Colonic mucosa (tissue), 4 donors: ENCODE measurements around the gene EFNA2. TPM values are rescaled to one million over a fixed set of nuclear protein-coding genes. Genes with fewer than 3 reads are reported as not detected.

Source experiments
- DNase-seq: peaks from one replicate; pipeline ENCODE4 v3.0.0-alpha.2; 2020
- H3K27ac ChIP-seq: fragments of 200-600 bp; one replicate; pipeline ENCODE4 v1.8.0; 2021
- H3K27me3 ChIP-seq: fragments of 200-600 bp; one replicate; pipeline ENCODE4 v1.8.0; 2021
- H3K36me3 ChIP-seq: fragments of 200-600 bp; one replicate; pipeline ENCODE4 v1.8.0; 2021
- H3K4me1 ChIP-seq: fragments of 200-600 bp; one replicate; pipeline ENCODE4 v1.8.0; 2021; ENCODE audit warnings: mild to moderate bottlenecking
- H3K4me3 ChIP-seq: fragments of 200-600 bp; one replicate; pipeline ENCODE4 v1.8.0; 2021
- H3K9ac ChIP-seq, 2 donors: one replicate each; pipeline ENCODE4 v1.7.0; 2013; ENCODE audit warnings: control low read depth in 2 of 2, low read depth in 2 of 2, low read length in 2 of 2
- H3K9me3 ChIP-seq: fragments of 200-600 bp; one replicate; pipeline ENCODE4 v1.8.0; 2021
- intact Hi-C: fragments of 100-400 bp; cut with DNase I; formaldehyde crosslinking; loops from one replicate; pipeline ENCODE4 v1.14.1; 2022
- total RNA-seq, 2 donors: library from RNA; stranded (reverse); fragmentation: NEBNext Ultra II Directional in 1 of 2; extraction: Animal tissue kit (Norgen Biotek cat#: 25700) in 1 of 2; gene quantifications; one replicate each; pipeline ENCODE4 v1.2.1, GENCODE V29; 2021
- TF ChIP-seq, protein P1 (sequence below): fragments of 200-600 bp; IDR thresholded peaks from one replicate; pipeline ENCODE4 v1.8.0; 2022; ENCODE audit warnings: antibody characterized with exemption, mild to moderate bottlenecking
- donor health status: healthy.
- donor health status: DM: no; HTN: no; CAD: no.
- donor health status: DM: no; HTN: no; CAD: no.

EFNA2 gene
- total RNA-seq = 10 to 100 TPM; 72.8 to 86.1 TPM

DNA sequence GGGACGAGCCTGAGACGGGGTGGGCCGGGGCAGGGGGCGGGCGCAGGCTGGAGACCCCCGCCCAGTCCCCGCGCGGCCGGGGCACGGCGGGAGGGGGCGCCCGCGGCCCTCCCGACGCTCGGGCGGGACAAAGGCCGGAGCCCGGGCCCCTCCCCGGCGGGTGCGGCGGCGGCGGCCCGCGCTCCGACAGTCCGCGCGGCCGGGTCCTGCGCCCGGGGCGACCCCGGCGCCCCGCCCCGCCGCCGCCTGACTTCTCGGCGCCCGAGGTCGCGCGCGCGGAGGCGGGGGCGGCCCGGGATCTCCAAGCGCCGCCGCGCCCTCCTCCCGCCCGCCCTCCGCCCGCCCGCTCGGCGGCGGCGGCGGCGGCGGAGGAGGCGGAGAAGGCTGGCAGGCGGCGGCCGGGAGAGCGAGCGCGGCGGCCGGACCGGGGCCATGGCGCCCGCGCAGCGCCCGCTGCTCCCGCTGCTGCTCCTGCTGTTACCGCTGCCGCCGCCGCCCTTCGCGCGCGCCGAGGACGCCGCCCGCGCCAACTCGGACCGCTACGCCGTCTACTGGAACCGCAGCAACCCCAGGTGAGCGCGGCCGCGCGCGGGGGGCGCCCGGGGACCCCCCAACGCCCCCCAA, at the start of gene EFNA2:
Gene EFNA2 (plus strand): TSS at position 137 of the 624 bp plus-strand sequence. CDS start 296 bp downstream, at position 433.
- no peaks in the 10 kb centered on the region for H3K9me3 ChIP-seq
- peak within 1 kb of the TSS; percentile 91 for H3K27ac ChIP-seq
- H3K36me3 ChIP-seq = no peaks in the 10 kb centered on the region
- H3K9ac ChIP-seq = peak within 1 kb of the TSS; percentile 73 to 89
- peaks cover 17% of the 10 kb centered on the region for H3K27me3 ChIP-seq
- no peak for DNase-seq
- intact Hi-C loops = loop anchor here (10.0 kb wide), 1 partner anchor 229 kb away; the partner anchor contains the start of gene ADAMTSL5
- peaks cover 8% of the 10 kb centered on the region for H3K4me1 ChIP-seq
- H3K4me3 ChIP-seq = peak within 1 kb of the TSS; percentile 53
- TF ChIP-seq, protein P1, sequence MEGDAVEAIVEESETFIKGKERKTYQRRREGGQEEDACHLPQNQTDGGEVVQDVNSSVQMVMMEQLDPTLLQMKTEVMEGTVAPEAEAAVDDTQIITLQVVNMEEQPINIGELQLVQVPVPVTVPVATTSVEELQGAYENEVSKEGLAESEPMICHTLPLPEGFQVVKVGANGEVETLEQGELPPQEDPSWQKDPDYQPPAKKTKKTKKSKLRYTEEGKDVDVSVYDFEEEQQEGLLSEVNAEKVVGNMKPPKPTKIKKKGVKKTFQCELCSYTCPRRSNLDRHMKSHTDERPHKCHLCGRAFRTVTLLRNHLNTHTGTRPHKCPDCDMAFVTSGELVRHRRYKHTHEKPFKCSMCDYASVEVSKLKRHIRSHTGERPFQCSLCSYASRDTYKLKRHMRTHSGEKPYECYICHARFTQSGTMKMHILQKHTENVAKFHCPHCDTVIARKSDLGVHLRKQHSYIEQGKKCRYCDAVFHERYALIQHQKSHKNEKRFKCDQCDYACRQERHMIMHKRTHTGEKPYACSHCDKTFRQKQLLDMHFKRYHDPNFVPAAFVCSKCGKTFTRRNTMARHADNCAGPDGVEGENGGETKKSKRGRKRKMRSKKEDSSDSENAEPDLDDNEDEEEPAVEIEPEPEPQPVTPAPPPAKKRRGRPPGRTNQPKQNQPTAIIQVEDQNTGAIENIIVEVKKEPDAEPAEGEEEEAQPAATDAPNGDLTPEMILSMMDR = no peak

DNA sequence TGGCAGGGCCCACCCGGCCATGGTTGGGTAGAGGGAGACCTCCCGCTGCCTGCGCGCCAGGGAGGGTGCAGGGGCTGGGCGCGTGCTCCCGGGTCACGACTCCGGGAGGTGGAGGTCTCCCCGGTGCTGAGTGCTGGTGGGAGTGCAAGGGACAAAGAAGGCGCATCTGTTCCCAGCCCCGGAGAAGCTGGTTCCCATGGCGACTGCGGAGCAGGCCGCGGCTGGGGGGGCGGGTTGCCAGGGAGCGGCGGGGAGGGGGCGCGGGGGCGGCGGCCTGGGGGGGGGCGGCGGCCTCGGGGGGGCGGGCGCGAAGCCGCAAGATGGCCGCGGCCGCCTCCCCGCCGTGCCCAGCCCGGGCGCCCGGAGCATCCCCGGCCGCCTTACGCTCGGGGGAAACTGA, 49.1 kb upstream of the EFNA2 start:
- Histone ChIP-seq H3K36me3 (no peaks in the 10 kb centered on the region), H3K4me1 (peaks cover 24% of the 10 kb centered on the region), H3K27me3 (peaks cover 37% of the 10 kb centered on the region), H3K9ac (no peak overlapping the region), H3K27ac (no peak overlapping the region), H3K4me3 (peak overlapping the region; percentile 35), H3K9me3 (no peaks in the 10 kb centered on the region)
- TF ChIP-seq, protein P1 = no peak
- no peak for DNase-seq
- intact Hi-C loops = no loop called here

DNA sequence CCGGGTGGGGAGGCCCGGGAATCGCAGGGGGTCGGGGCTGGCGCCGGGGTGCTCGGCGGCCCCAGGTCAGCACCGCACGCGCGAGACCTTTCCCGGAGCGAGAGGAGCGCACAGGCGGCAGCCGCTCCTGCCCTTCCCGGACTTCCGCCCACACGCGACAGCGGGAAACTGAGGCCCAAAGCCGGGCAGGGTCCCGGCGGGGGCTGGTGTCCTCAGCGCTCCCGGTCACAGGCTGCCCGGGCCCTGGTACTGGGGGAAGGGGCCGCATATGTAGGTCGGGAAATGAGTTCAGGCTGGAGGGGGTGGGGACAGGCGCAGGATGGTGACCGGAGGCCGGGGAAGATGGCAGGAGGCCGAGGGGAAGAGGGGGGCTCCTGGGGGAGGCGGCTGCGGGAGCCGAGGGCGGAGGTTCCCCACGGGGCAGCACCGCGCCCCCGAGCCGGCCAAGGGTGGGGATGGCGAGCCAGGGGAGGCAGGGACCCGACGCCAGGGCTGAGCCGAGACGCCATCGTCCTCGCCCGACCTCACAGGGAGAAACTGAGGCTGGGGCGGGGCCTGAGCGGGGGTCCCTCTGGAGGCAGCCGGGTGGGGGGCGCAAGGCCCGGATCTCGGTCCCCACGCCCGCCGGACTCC, 48.5 kb upstream of the EFNA2 start:
- peak overlapping the region; percentile 19 to 63 for H3K9ac ChIP-seq
- intact Hi-C loops = no loop called here
- H3K36me3 ChIP-seq = no peaks in the 10 kb centered on the region
- no peaks in the 10 kb centered on the region for H3K9me3 ChIP-seq
- DNase-seq = peak; percentile 34
- peak overlapping the region; percentile 35 for H3K4me3 ChIP-seq
- H3K27me3 ChIP-seq = peaks cover 37% of the 10 kb centered on the region
- H3K27ac ChIP-seq = no peak overlapping the region
- H3K4me1 ChIP-seq = peaks cover 24% of the 10 kb centered on the region
- TF ChIP-seq, protein P1 = no peak

DNA sequence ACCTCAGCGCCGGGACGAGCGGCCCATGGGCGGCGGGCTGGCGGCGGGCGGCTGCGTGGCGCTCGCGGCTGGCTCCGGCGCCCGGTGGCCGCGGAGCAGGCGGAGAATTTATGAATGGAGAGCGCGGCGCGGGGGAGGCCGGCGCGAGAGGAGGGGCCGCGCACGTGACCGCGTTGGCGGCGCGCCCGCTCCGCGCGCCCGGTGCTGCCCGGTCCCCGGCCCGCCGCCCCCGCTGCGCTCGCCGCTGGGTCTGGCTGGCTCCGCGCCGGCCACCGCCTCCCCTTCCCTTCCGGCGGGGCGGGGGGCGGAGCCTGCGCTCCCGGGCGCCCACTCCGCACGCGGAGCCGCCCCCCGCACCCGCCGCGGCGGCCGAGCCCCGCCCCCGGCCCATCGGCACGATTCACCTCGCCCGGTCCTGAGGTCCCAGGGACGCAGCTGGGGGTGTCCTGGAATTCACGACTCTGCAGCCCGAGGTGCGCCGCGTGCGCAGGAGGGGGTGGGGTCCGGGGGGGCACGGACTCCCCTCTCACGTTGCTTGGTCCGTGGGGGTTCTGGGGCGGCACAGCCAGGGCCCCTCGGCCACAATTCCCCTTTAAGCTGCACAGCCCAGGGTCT, 47.8 kb upstream of the EFNA2 start, which contains the start of gene CBARP:
Gene CBARP (minus strand): TSS at position 252 of the 615 bp plus-strand sequence. CDS start 1,905 bp downstream, outside the sequence.
- no peaks in the 10 kb centered on the region for H3K9me3 ChIP-seq
- H3K27me3 ChIP-seq = peaks cover 37% of the 10 kb centered on the region
- peak within 1 kb of the TSS; percentile 19 to 63 for H3K9ac ChIP-seq
- H3K4me3 ChIP-seq = peak within 1 kb of the TSS; percentile 35
- H3K4me1 ChIP-seq = peaks cover 21% of the 10 kb centered on the region
- H3K27ac ChIP-seq = no peak within 1 kb of the TSS
- intact Hi-C loops = no loop called here
- DNase-seq = no peak
- H3K36me3 ChIP-seq = no peaks in the 10 kb centered on the region
- TF ChIP-seq, protein P1 = no peak

DNA sequence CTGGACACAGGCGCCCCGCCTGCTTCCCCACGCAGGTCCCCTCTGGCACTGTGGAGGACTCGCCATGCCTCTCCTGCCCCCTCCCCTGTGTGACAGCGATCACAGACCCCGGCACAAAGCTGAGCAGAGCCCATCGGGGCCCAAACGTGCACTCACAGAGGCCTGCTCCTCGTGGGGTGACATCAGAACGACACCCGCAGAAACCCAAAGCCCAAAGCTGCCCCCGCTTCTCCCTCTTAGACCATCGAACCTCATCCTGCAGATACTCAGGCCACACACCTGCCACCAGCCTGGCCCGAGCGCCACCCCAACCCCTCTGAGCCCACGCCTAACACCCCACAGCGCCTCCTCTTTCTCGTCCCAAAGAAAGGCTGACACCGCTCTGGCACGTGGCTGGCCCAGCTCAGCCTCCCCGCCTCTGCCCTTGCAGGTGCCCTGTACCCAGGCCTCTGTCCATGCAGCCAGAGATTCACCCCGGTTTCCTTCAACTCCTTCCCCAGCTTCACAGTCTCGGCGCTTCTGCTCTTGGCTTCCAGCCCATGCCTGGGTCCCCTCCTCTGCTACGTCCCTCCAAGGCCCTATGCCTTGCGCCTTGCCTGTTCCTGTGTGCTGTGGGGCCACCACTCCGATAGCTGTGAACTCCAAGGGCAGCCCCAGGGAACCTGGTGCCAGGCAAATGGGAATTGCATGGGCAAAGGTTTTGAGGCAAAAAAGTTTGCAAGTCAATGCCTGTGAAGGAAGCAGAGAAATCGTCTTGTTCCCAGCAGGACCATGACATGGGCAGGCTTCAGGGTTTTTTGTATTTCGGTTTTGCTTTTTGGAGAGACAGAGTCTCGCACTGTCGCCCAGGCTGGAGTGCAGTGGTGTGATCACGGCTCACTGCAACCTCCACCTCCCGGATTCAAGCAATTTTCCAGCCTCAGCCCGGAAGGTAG, 47.0 kb upstream of the EFNA2 start:
- DNase-seq = no peak
- Histone ChIP-seq H3K4me3 (no peak overlapping the region), H3K9ac (peak overlapping the region; percentile 19 to 24), H3K27me3 (peaks cover 36% of the 10 kb centered on the region), H3K27ac (no peak overlapping the region), H3K36me3 (no peaks in the 10 kb centered on the region), H3K9me3 (no peaks in the 10 kb centered on the region), H3K4me1 (peaks cover 15% of the 10 kb centered on the region)
- TF ChIP-seq, protein P1 = no peak
- intact Hi-C loops = no loop called here
